ENCODE measurements around the gene TIGD1. TPM values are rescaled to one million over a fixed set of nuclear protein-coding genes. Genes with fewer than 3 reads are reported as not detected.
A peak's percentile ranks its signal among the peaks of the same experiment; 100 is the strongest.

TIGD1 gene
- total RNA-seq, 2 experiments from 2014 or later, result 18.5 to 27.8 TPM

GRCh38 chr2:232586943-232587505 lies 36.7 kb upstream of the TIGD1 start:
- Histone ChIP-seq H3K4me3 (ENCODE audit: low read depth, low read length, poor library complexity, severe bottlenecking) (no peak overlapping the region), H3K9me3 (ENCODE audit: low read length) (no peaks in the 10 kb centered on the region), H2AFZ (ENCODE audit: low read length) (no peak overlapping the region), H3K79me2 (ENCODE audit: insufficient read depth, low read depth, low read length) (no peaks in the 10 kb centered on the region), H3K36me3 (ENCODE audit: insufficient read depth, low read length) (peaks cover 5% of the 10 kb centered on the region; the same call in 1 of the 2 replicates), H3K4me2 (ENCODE audit: low read length) (no peak overlapping the region), H3K27ac (ENCODE audit: low read depth, low read length, poor library complexity, severe bottlenecking) (no peak overlapping the region), H4K20me1 (ENCODE audit: insufficient read depth, low read length) (no peaks in the 10 kb centered on the region), H3K9me2 (ENCODE audit: insufficient read depth, low read length) (no peaks in the 10 kb centered on the region), H3K4me1 (ENCODE audit: insufficient read depth, low read length, poor library complexity, severe bottlenecking) (peaks cover under 1% of the 10 kb centered on the region)
- BruUV-seq (replicated peaks), result no TSS peak
- intact Hi-C loops (cut with micrococcal nuclease; ENCODE audit: unreplicated experiment), result no loop called here
- DNase-seq (ENCODE audit: low spot score), result no peak
- POLR2A ChIA-PET, result interaction anchor here (0.7 to 1.0 kb wide), 2 partner anchors 12 to 79 kb away, joined by 3 read pairs; no protein-coding TSS in a partner anchor
- TF ChIP-seq CTCF (conservative IDR thresholded peaks at IDR 0.05; ENCODE audit: low read length) (no peak), EZH2phosphoT487 (IDR thresholded peaks at IDR 0.05; ENCODE audit: borderline replicate concordance, low read depth, low read length) (no peak)
- CTCF ChIA-PET (ENCODE audit: unreplicated experiment), result no interaction called here

GRCh38 chr2:232584238-232584637 lies 33.9 kb upstream of the TIGD1 start:
- Histone ChIP-seq H3K79me2 (ENCODE audit: insufficient read depth, low read depth, low read length) (no peaks in the 10 kb centered on the region), H3K27ac (ENCODE audit: low read depth, low read length, poor library complexity, severe bottlenecking) (no peak overlapping the region), H3K4me2 (ENCODE audit: low read length) (no peak overlapping the region), H3K36me3 (ENCODE audit: insufficient read depth, low read length) (peaks cover 18% of the 10 kb centered on the region; the same call in 1 of the 2 replicates), H3K9me2 (ENCODE audit: insufficient read depth, low read length) (no peaks in the 10 kb centered on the region), H4K20me1 (ENCODE audit: insufficient read depth, low read length) (no peaks in the 10 kb centered on the region), H3K4me1 (ENCODE audit: insufficient read depth, low read length, poor library complexity, severe bottlenecking) (peaks cover 9% of the 10 kb centered on the region), H3K4me3 (ENCODE audit: low read depth, low read length, poor library complexity, severe bottlenecking) (no peak overlapping the region), H2AFZ (ENCODE audit: low read length) (no peak overlapping the region), H3K9me3 (ENCODE audit: low read length) (no peaks in the 10 kb centered on the region)
- POLR2A ChIA-PET, result interaction anchor here (0.5 kb wide), 1 partner anchor 86 kb away, joined by 3 read pairs; no protein-coding TSS in a partner anchor
- CTCF ChIA-PET (ENCODE audit: unreplicated experiment), result interaction anchor here (0.6 kb wide), 1 partner anchor 337 kb away, joined by 3 read pairs; no protein-coding TSS in a partner anchor
- no peak for TF ChIP-seq CTCF (conservative IDR thresholded peaks at IDR 0.05; ENCODE audit: low read length)
- no peak for TF ChIP-seq EZH2phosphoT487 (IDR thresholded peaks at IDR 0.05; ENCODE audit: borderline replicate concordance, low read depth, low read length)
- intact Hi-C loops (cut with micrococcal nuclease; ENCODE audit: unreplicated experiment), result no loop called here
- DNase-seq (ENCODE audit: low spot score), result no peak
- BruUV-seq (replicated peaks), result no TSS peak

- no peaks in the 10 kb centered on the region for H3K9me2 ChIP-seq (ENCODE audit: insufficient read depth, low read length)
- no peak overlapping the region for H3K27ac ChIP-seq (ENCODE audit: low read depth, low read length, poor library complexity, severe bottlenecking)
- ChIA-PET POLR2A (no interaction called here), CTCF (ENCODE audit: unreplicated experiment) (no interaction called here)
- H2AFZ ChIP-seq (ENCODE audit: low read length), result no peak overlapping the region
- H3K4me3 ChIP-seq (ENCODE audit: low read depth, low read length, poor library complexity, severe bottlenecking), result no peak overlapping the region
- TF ChIP-seq EZH2phosphoT487 (IDR thresholded peaks at IDR 0.05; ENCODE audit: borderline replicate concordance, low read depth, low read length), result no peak
- no peak for TF ChIP-seq CTCF (conservative IDR thresholded peaks at IDR 0.05; ENCODE audit: low read length)
- peaks cover 9% of the 10 kb centered on the region for H3K4me1 ChIP-seq (ENCODE audit: insufficient read depth, low read length, poor library complexity, severe bottlenecking)
- no peaks in the 10 kb centered on the region for H4K20me1 ChIP-seq (ENCODE audit: insufficient read depth, low read length)
- intact Hi-C loops (cut with micrococcal nuclease; ENCODE audit: unreplicated experiment), result no loop called here
- peak; percentile 11 for DNase-seq (ENCODE audit: low spot score)
- H3K79me2 ChIP-seq (ENCODE audit: insufficient read depth, low read depth, low read length), result no peaks in the 10 kb centered on the region
- no peaks in the 10 kb centered on the region for H3K9me3 ChIP-seq (ENCODE audit: low read length)
- H3K4me2 ChIP-seq (ENCODE audit: low read length), result peak overlapping the region; percentile 27
- BruUV-seq (replicated peaks), result no TSS peak
- H3K36me3 ChIP-seq (ENCODE audit: insufficient read depth, low read length), result peaks cover 18% of the 10 kb centered on the region; the same call in 1 of the 2 replicates
Measured at GRCh38 chr2:232581725-232582124, 31.4 kb upstream of the TIGD1 start.
